Activated CD4-positive, alpha-beta T cell treated with anti-CD3 and anti-CD28 coated beads, Interleukin-10, Interleukin-2, amounts not matched to agents 100 ng/mL and 50 ng/mL, durations not matched to agents 16 hours and 8 hours (primary cell): ENCODE results near the gene TBC1D21.
A peak's percentile ranks its signal among the peaks of the same experiment; 100 is the strongest.

Source experiments
- DNase-seq: peaks from one replicate; pipeline ENCODE4 v3.0.0-alpha.2; 2020

Gene TBC1D21

GRCh38 chr15:73873456-73873855 lies at the start of gene TBC1D21:
Gene TBC1D21 (plus strand): TSS chr15:73873564. CDS start chr15:73873710, 146 bp downstream.
- DNase-seq, result no peak

DNA sequence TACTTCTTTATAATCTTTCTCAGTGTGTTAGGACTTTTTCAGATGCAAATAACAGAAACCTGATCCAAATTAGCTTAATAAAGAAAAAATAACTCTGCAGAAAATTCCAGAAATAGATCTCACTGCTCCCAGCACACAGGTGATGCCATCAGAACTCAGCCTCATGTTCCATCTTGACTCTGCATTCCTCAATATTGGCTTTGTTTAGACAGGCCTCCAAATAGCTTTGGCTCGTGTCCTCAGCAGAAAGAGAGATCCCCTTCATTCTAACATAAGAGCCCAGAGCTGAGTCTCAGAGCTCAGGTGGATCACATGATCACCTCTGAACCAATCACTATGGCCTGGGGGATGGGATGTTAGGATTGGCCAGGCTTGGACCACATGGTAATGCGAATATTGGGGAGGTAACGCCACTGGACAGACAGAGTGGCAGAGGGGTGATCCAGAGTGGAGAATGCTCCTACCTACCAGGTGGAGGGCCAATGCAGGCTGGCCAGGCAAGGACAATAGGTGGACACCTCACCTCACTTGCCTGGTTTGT lies 46.6 kb upstream of the TBC1D21 start:
- no peak for DNase-seq

GRCh38 chr15:73829523-73829922 lies 43.8 kb upstream of the TBC1D21 start:
- no peak for DNase-seq

- DNase-seq, result no peak
These were observed 40.7 kb upstream of the TBC1D21 start for GRCh38 chr15:73832657-73833056.

DNA sequence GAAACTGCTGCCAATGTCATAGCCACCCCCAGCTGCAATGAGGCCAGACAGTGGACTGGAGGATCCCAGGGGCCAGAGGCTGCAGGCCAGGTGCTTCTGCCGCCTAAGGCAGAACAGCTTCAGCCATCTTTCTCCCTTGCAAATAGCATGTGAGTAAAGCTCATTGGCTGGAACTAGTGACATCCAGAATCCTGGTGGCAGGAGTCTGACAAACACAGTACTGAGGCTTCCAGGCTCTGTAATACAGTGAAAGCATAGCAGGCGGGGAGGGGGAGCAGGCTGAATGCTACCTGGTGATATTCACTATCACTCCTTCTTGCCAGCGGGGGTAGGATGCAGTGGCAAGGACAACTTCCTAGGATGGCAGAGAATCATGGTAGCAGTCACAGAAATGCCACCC lies 36.5 kb upstream of the TBC1D21 start:
- no peak for DNase-seq

- DNase-seq, result no peak
These were observed 34.4 kb upstream of the TBC1D21 start for GRCh38 chr15:73838831-73839426.

DNA sequence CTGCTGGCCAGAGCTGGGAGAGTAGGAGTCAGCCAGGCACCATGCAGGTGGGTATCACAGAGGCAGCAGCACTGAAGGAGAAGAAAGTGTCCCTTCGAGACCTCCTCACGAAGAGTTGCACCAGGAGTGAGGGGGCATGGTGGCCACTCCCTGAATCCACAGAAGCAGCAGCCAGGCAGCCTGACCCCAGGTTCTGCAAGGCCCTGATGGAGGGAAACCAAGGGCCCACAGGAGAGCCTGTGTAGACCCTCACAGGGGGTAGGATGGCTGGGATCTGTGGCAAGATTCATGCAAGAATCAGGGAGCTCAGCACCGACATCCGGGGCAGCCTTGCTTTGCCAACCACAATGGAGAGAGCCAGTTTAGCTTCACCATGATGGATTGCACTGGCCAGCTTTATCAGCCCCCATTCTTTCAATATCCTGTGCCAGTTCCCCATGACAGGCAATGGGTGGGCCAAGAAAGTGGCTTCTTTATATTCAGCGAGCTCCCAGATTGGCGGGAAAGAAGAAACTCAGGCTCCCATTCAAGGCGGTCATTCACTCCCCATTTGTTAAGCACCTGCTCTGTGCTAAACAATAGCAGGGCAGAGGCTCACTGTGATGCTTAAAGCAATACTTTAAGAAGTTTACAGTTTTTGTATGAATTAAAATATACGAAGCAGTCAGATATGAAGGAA lies 33.5 kb upstream of the TBC1D21 start:
- no peak for DNase-seq

DNA sequence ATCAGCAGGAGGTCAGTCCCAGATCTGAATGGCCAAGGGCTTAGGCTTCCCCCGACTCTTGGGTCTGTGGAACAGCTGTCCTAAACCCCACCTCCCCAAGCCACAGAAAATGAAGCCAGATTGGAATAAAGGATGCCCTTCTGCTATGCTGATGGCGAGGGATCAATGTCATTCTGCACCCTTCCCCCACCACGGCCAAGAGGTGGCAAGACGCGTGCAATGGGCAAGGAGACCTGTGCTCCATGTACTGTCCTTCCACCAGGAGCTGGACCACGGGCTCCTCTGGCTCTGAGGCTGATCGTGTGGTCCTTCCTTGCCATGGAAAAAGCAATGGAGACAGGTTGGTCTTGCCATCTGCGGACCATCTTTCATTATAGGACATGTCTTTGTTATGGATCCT lies 32.6 kb upstream of the TBC1D21 start:
- no peak for DNase-seq

- DNase-seq, result no peak
These were observed 31.3 kb upstream of the TBC1D21 start for GRCh38 chr15:73841756-73842725.

GRCh38 chr15:73843787-73844186 lies 29.6 kb upstream of the TBC1D21 start:
- no peak for DNase-seq

- DNase-seq, result no peak
These were observed 29.0 kb upstream of the TBC1D21 start for GRCh38 chr15:73844356-73844755.

DNA sequence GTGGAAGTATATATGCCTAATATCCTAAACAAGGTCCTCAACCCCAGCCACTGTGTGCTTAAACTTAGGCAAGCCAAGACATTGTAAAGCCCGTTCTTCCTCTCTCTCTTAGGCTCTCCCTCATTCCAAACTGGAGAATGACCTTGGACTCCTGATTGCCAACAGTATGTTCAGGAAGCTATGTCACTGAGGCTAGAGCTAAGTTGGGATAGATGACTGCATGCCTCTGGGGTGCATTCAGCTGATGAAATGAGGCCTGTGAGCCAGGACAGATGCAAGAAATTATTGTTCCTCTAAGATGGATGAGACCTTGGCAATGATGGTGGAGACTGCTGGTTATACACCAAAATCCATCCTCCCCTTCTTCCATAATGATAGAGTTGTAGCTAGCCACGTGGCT lies 27.9 kb upstream of the TBC1D21 start:
- no peak for DNase-seq

DNA sequence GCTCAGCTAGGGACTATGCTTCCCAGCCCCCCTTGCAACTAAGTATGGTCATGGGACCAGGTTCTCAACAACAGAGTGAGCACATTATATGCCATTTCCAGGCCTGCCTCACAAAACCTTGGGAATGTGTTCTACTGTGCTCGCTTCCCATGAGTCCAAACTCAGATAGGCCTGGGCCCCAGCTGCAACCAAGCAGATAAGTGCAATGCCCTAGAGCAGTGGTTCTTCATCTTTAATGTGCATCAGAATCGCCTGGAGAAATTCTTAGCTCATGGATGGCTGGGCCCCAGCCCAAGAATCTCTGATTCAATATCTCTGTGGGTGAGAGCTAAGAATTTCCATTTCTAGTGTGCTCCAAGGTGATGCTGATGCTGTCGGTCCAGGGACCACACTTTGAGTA lies 27.5 kb upstream of the TBC1D21 start:
- DNase-seq, result no peak

DNA sequence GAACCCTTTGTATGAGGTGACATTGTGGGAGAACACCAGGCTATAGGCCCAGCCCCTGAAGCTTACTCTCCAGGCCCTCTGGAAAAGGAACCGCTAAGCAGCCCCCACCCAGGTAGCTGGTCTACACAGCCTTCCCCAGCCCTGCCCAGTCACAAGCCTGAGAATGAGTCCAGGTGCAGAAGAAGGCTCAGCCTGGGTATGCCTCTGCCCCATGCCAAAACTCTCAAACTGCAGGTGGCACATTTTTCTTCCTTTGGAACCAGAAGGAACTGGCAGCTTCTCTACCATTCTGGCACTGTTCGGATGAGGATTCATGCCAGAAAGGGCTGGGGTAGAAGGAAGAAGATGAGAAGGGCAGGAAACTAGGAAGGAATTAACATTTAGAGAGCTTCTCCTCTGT lies 23.7 kb upstream of the TBC1D21 start:
- no peak for DNase-seq

- DNase-seq, result no peak
These were observed 23.1 kb upstream of the TBC1D21 start for GRCh38 chr15:73850228-73850627.

GRCh38 chr15:73851689-73852088 lies 21.7 kb upstream of the TBC1D21 start:
- DNase-seq, result peak; percentile 50

DNA sequence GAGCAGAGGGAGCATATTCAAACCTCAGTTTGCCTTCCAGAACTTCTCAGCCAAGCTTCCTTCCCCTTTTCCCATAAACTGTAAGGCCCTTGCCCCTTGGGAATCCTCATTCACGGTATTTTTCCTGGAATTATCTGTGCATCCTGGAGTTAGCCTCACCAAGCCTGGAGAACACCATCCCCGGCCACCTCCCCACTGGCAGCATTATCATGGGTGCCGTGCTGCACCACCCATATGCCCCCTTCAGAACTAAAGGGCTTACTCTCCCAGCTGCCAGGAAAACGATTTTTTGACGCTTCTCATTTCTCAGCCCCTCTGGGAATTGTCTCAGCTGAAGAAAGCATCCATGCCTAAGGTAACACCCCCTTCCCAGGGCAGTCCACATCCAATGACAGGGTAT lies 20.9 kb upstream of the TBC1D21 start:
- DNase-seq, result no peak

- DNase-seq, result no peak
These were observed 19.1 kb upstream of the TBC1D21 start for GRCh38 chr15:73854265-73854664.

GRCh38 chr15:73856458-73857192 lies 16.7 kb upstream of the TBC1D21 start:
- no peak for DNase-seq

- DNase-seq, result no peak
These were observed 16.0 kb upstream of the TBC1D21 start for GRCh38 chr15:73857193-73857920.

DNA sequence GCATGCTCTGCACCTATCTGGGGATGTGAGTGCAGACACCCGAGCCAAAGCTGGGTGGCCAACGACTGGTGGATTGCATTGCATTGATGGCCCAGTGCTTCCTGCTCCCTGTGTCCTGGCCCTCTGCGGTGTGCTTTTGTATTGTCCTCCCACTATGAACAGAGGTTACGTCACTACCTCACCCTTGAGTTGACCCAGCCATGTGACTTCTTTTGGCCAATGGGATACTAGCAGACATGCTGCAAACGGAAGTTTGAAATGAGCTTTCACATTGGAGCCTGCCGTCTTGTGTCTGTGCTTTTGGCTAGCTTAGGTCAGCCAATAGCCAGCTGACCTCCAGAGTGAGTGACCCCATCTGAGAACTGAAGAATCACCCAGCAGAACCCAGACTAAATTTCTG lies 15.3 kb upstream of the TBC1D21 start:
- no peak for DNase-seq

GRCh38 chr15:73862276-73862675 lies 11.1 kb upstream of the TBC1D21 start:
- DNase-seq, result no peak
